IPS-18c (cell line): Measurements from ENCODE around the gene PLTP.
"Not testable (repeated sequence)": the region's sequence is repeated elsewhere in the genome, so short reads cannot be mapped to it uniquely, and the experiment has no call there.

ENCODE experiments used
- H3K4me3 ChIP-seq: 2 replicates; pipeline ENCODE4 v1.7.0; 2013; ENCODE audit warnings: low read depth, mild to moderate bottlenecking, low read length, moderate library complexity; ENCODE audit not compliant: insufficient read depth
- H3K9me3 ChIP-seq: one replicate; pipeline ENCODE4 v1.6.1; 2013; ENCODE audit warnings: mild to moderate bottlenecking, low read length, moderate library complexity; ENCODE audit not compliant: control insufficient read depth, insufficient read depth

PLTP gene

GRCh38 chr20:45946149-45946970, 34.4 kb upstream of the PLTP start:
- Histone ChIP-seq H3K9me3 (no peaks in the 10 kb centered on the region), H3K4me3 (no peak overlapping the region)

GRCh38 chr20:45945678-45946148, 33.8 kb upstream of the PLTP start:
- H3K9me3 ChIP-seq, result no peaks in the 10 kb centered on the region

GRCh38 chr20:45944965-45945677, 33.2 kb upstream of the PLTP start:
- no peaks in the 10 kb centered on the region for H3K9me3 ChIP-seq
- no peak overlapping the region for H3K4me3 ChIP-seq

More at GRCh38 chr20:45945678-45946148, 33.8 kb upstream of the PLTP start:
- H3K4me3 ChIP-seq, result no peak overlapping the region

GRCh38 chr20:45944151-45944964, 32.4 kb upstream of the PLTP start:
- Histone ChIP-seq H3K9me3 (no peaks in the 10 kb centered on the region), H3K4me3 (no peak overlapping the region)

GRCh38 chr20:45943613-45944012, 31.7 kb upstream of the PLTP start:
- Histone ChIP-seq H3K4me3 (no peak overlapping the region), H3K9me3 (no peaks in the 10 kb centered on the region)

GRCh38 chr20:45940469-45940868, 28.5 kb upstream of the PLTP start:
- Histone ChIP-seq H3K9me3 (no peaks in the 10 kb centered on the region), H3K4me3 (no peak overlapping the region)

- no peaks in the 10 kb centered on the region for H3K9me3 ChIP-seq
- no peak overlapping the region for H3K4me3 ChIP-seq
Observed at GRCh38 chr20:45940053-45940452, 28.1 kb upstream of the PLTP start.

- no peak overlapping the region for H3K4me3 ChIP-seq
- no peaks in the 10 kb centered on the region for H3K9me3 ChIP-seq
Observed at GRCh38 chr20:45938727-45939438, 26.9 kb upstream of the PLTP start.

GRCh38 chr20:45937765-45938164, 25.8 kb upstream of the PLTP start:
- H3K4me3 ChIP-seq, result no peak overlapping the region
- H3K9me3 ChIP-seq, result no peaks in the 10 kb centered on the region

- H3K9me3 ChIP-seq, result no peaks in the 10 kb centered on the region
Observed at GRCh38 chr20:45935416-45936046, 23.6 kb upstream of the PLTP start.

GRCh38 chr20:45934586-45935415, 22.8 kb upstream of the PLTP start, which contains the start of gene PCIF1:
Gene PCIF1, plus strand, starts transcription at chr20:45934683. Its CDS starts 4,317 bp downstream, at chr20:45939000.
- Histone ChIP-seq H3K9me3 (no peaks in the 10 kb centered on the region), H3K4me3 (peak within 1 kb of the TSS; percentile 96)

More at GRCh38 chr20:45935416-45936046, 23.6 kb upstream of the PLTP start:
- peak overlapping the region; percentile 66 for H3K4me3 ChIP-seq

- Histone ChIP-seq H3K4me3 (peak overlapping the region; percentile 96), H3K9me3 (no peaks in the 10 kb centered on the region)
Observed at GRCh38 chr20:45934046-45934585, 22.2 kb upstream of the PLTP start.

- peak overlapping the region; percentile 96 for H3K4me3 ChIP-seq
- H3K9me3 ChIP-seq, result no peaks in the 10 kb centered on the region
Observed at GRCh38 chr20:45933266-45934045, 21.5 kb upstream of the PLTP start.

- H3K4me3 ChIP-seq, H3K9me3 ChIP-seq: not testable (repeated sequence)
Observed at GRCh38 chr20:45931680-45932079, 19.7 kb upstream of the PLTP start.
